ENCODE results near the gene EPHB6.

EPHB6 gene

DNA sequence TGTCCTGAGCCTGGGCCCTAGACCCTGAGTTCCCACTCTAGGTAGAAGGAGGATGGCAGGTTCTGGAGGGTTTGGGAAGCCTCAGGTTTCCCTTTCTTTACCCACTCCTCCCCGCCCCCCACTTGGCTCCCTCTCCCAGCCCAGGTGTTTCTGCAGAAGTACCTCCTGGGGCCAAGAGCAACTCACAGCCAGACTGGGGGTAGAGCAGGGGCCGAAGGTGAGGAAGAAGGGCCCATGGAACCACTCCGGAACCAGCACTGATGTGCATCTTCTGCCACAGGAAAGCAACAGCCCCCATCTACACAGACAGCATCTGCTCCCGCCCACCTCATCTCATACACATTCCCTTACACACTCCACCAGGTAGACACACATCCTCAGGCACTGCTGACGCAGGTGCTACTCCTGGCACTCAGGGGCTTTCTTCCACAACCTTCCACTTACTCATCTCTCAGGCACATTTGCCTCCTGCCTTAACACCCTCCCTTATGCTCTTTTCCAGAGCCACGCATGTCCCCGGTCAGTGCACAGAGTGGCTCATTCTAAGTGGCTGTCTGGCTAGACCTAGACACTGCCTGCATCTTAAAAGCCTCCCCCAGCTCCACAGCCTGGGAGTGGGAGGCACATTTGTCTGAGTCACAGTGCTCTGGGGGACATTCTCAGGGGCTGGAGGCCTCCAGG is 1.8 kb downstream of the EPHB6 start:
- H3K4me3 ChIP-seq (replicated peaks; ENCODE audit: low read depth, low read length) = no peak overlapping the region
- no peak for DNase-seq (ENCODE audit: extremely low read depth, low read depth)
- TF ChIP-seq, protein P1, sequence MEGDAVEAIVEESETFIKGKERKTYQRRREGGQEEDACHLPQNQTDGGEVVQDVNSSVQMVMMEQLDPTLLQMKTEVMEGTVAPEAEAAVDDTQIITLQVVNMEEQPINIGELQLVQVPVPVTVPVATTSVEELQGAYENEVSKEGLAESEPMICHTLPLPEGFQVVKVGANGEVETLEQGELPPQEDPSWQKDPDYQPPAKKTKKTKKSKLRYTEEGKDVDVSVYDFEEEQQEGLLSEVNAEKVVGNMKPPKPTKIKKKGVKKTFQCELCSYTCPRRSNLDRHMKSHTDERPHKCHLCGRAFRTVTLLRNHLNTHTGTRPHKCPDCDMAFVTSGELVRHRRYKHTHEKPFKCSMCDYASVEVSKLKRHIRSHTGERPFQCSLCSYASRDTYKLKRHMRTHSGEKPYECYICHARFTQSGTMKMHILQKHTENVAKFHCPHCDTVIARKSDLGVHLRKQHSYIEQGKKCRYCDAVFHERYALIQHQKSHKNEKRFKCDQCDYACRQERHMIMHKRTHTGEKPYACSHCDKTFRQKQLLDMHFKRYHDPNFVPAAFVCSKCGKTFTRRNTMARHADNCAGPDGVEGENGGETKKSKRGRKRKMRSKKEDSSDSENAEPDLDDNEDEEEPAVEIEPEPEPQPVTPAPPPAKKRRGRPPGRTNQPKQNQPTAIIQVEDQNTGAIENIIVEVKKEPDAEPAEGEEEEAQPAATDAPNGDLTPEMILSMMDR (IDR thresholded peaks at IDR 0.05; ENCODE audit: low read depth, low read length, missing control alignments) = no peak

DNA sequence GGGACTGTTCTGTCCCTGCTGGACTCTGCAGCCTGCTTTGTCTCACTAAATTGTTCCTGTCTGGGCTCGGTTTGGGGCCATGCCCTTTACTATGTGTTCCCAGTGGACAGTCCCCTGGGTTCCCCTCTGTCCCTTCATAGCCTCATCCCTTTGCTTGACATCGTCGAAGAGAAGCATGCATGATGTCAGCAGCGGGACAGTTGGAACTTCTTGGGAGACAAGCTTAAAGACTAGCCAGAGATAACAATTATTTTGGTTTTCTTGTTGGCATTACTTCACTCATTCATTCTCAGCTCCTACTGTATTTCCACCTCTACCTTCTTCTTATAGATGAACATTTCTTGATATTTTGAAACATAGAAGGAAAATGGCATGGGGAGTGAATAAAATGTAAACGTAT is 2.7 kb downstream of the EPHB6 start:
- no peak overlapping the region for H3K4me3 ChIP-seq (replicated peaks; ENCODE audit: low read depth, low read length)
- TF ChIP-seq, protein P1 (IDR thresholded peaks at IDR 0.05; ENCODE audit: low read depth, low read length, missing control alignments) = no peak
- DNase-seq (ENCODE audit: extremely low read depth, low read depth) = no peak

DNA sequence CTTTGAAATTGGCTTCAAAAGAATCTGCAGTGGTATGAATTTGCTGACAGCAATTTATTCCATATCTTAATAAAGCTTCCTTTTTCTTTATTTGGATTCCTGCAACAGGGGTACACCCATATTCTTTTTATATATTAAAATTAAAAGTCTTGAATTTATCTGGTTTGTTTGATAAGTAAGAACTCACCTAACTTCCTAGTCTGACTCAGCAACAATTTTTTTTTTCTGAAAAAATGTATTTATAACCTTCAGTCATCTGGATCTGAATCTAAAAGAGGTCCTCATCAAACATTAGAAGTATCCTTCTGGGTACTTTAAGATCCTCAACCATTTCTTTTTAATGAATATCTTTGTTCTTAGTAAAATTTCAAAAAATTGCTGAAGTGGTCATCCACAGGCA is 4.5 kb downstream of the EPHB6 start:
- TF ChIP-seq, protein P1 (IDR thresholded peaks at IDR 0.05; ENCODE audit: low read depth, low read length, missing control alignments) = no peak
- H3K4me3 ChIP-seq (replicated peaks; ENCODE audit: low read depth, low read length) = no peak overlapping the region
- no peak for DNase-seq (ENCODE audit: extremely low read depth, low read depth)

DNA sequence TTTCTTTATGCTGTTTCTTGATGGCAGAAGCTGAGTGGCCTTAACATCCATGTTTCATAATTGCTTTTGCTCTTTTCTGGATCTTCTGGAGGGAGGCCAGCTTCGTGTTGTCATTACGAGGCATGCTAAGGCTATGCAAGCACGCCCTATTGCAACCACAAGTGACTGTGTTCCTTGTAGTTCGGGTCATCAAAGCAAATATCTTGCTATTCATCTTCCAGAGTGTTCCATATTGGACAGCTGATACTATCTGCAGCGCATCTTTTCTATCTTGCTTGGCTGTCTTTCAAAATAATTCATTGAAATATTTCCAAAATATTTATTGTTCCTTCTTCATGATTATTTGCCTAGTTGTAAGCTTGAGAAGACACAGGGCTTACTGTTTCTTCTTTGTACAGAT is 5.0 kb downstream of the EPHB6 start:
- TF ChIP-seq, protein P1 (IDR thresholded peaks at IDR 0.05; ENCODE audit: low read depth, low read length, missing control alignments) = no peak
- DNase-seq (ENCODE audit: extremely low read depth, low read depth) = no peak
- no peak overlapping the region for H3K4me3 ChIP-seq (replicated peaks; ENCODE audit: low read depth, low read length)

DNA sequence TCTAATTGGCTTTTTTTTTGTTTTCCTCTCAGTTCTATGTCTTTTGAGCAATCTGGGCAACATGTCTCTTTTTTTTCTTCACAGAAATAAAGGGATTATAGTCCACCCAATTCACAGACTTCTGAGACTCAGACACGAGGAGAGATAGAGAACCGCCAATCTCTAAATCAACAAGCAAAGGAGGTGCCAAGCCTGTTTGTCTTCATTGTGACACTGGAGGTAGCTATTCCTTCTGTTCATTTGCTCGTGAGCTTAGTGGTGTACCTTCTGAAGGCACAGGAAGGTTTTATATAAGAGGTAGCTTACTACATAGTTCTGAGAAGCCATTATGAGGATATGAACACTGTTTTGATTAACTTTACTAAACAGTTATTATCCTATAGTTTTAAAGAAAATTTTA is 6.1 kb downstream of the EPHB6 start:
- no peak for DNase-seq (ENCODE audit: extremely low read depth, low read depth)
- H3K4me3 ChIP-seq (replicated peaks; ENCODE audit: low read depth, low read length) = no peak overlapping the region
- TF ChIP-seq, protein P1 (IDR thresholded peaks at IDR 0.05; ENCODE audit: low read depth, low read length, missing control alignments) = no peak

DNA sequence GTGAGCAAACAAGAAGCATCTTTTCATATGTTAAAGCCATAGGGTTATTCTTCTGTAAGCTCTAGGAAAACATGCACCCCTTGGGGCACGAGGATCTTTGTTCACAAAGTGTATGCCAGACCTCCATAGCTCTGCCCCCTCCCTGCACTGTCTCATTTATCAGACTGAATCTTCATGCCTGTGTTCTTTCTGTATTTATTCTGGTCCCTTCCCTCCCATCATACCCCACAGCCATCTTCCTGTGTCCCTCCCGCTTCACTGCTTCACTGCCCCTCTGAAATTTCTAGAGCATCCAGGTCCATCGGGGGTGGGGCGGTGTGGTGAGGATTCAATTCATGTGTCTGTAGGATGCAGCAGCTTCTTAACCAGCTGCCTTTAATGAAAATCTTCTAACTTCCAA is 7.5 kb downstream of the EPHB6 start:
- H3K4me3 ChIP-seq (replicated peaks; ENCODE audit: low read depth, low read length) = no peak overlapping the region
- TF ChIP-seq, protein P1 (IDR thresholded peaks at IDR 0.05; ENCODE audit: low read depth, low read length, missing control alignments) = no peak
- no peak for DNase-seq (ENCODE audit: extremely low read depth, low read depth)

Measured in HFF-Myc (cell line).